Cardiac muscle cell (in vitro differentiated cells and primary cell): Measurements from ENCODE around the gene FAM168A. TPM values are rescaled to one million over a fixed set of nuclear protein-coding genes. Genes with fewer than 3 reads are reported as not detected.

Source experiments
- DNase-seq, 2 donors: peaks; one replicate each; pipeline versions ENCODE4 v3.0.0 to v3.0.0-alpha.2; 2010 to 2017; ENCODE audit warnings: low read depth in 1 of 2, low spot score in 1 of 2
- H3K27ac ChIP-seq: fragments of 200-600 bp; sonication (generic); 2 replicates; pipeline ENCODE4 v1.5.1; 2016
- H3K27me3 ChIP-seq: fragments of 200-600 bp; sonication (generic); 2 replicates; pipeline ENCODE4 v1.6.0; 2016; ENCODE audit warnings: control low read depth
- H3K36me3 ChIP-seq: fragments of 200-600 bp; sonication (generic); 2 replicates; pipeline ENCODE4 v1.5.1; 2016; ENCODE audit warnings: control low read depth
- H3K4me1 ChIP-seq: fragments of 200-600 bp; sonication (generic); 2 replicates; pipeline ENCODE4 v1.8.1; 2017; ENCODE audit warnings: low read depth, mild to moderate bottlenecking, mixed run types
- H3K4me3 ChIP-seq: fragments of 200-600 bp; sonication (generic); 2 replicates; pipeline ENCODE4 v1.5.1; 2016; ENCODE audit warnings: mild to moderate bottlenecking
- H3K9me3 ChIP-seq: fragments of 200-600 bp; sonication (generic); 2 replicates; pipeline ENCODE4 v1.5.1; 2017; ENCODE audit warnings: low read depth, mild to moderate bottlenecking, control low read depth
- polyA plus RNA-seq: library from polyadenylated mRNA; unstranded; fragments of >200 nt; fragmentation: Nextera tagmentation; extraction: Ambion mirVana; gene quantifications from 2 replicates; pipeline ENCODE4 v1.2.1, GENCODE V29; 2016
- total RNA-seq: library from RNA; depleted of rRNA; stranded (reverse); fragments of >200 nt; gene quantifications from 2 replicates; pipeline ENCODE4 v1.2.3, GENCODE V29; 2016
- TF ChIP-seq, protein P1 (sequence below): IDR thresholded peaks from 2 replicates; pipeline ENCODE4 v1.5.1; 2012; ENCODE audit warnings: low read depth, mild to moderate bottlenecking, low read length

The FAM168A gene
- total and polyA plus RNA-seq, 2 experiments from 2014 or later = 9.7 to 32.4 TPM

GRCh38 chr11:73591743-73592142 lies 6.2 kb downstream of the FAM168A start:
- H3K36me3 ChIP-seq = no peaks in the 10 kb centered on the region
- H3K9me3 ChIP-seq = no peaks in the 10 kb centered on the region
- H3K4me1 ChIP-seq = peaks cover 9% of the 10 kb centered on the region
- no peak for DNase-seq
- TF ChIP-seq, protein P1, sequence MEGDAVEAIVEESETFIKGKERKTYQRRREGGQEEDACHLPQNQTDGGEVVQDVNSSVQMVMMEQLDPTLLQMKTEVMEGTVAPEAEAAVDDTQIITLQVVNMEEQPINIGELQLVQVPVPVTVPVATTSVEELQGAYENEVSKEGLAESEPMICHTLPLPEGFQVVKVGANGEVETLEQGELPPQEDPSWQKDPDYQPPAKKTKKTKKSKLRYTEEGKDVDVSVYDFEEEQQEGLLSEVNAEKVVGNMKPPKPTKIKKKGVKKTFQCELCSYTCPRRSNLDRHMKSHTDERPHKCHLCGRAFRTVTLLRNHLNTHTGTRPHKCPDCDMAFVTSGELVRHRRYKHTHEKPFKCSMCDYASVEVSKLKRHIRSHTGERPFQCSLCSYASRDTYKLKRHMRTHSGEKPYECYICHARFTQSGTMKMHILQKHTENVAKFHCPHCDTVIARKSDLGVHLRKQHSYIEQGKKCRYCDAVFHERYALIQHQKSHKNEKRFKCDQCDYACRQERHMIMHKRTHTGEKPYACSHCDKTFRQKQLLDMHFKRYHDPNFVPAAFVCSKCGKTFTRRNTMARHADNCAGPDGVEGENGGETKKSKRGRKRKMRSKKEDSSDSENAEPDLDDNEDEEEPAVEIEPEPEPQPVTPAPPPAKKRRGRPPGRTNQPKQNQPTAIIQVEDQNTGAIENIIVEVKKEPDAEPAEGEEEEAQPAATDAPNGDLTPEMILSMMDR = no peak
- no peak overlapping the region for H3K4me3 ChIP-seq
- H3K27ac ChIP-seq = no peak overlapping the region
- H3K27me3 ChIP-seq = no peaks in the 10 kb centered on the region

DNA sequence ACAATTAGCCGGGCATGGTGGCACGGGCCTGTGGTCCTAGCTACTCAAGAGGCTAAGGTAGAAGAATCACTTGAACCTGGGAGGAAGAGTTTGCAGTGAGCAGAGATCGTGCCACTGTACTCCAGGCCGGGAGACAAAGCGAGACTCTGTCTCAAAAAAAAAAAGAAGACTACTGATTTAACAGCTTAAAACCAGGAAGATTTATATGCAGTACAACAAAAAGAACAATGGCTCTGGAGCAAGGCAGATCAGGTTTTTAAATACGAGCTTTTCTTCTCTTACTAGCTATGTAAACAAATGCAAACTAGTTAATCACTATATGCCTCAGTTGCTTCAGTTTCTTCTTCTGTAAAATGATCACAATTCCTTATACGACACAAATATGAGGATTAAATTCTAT lies 6.9 kb downstream of the FAM168A start:
- H3K27me3 ChIP-seq = no peaks in the 10 kb centered on the region
- no peak overlapping the region for H3K27ac ChIP-seq
- H3K9me3 ChIP-seq = no peaks in the 10 kb centered on the region
- H3K4me3 ChIP-seq = no peak overlapping the region
- TF ChIP-seq, protein P1 = no peak
- H3K36me3 ChIP-seq = no peaks in the 10 kb centered on the region
- peaks cover 3% of the 10 kb centered on the region for H3K4me1 ChIP-seq
- DNase-seq = no peak

- DNase-seq = no peak
- TF ChIP-seq, protein P1 = no peak
Measured at GRCh38 chr11:73586791-73587190, 11.1 kb downstream of the FAM168A start.

GRCh38 chr11:73585834-73586575 lies 11.9 kb downstream of the FAM168A start:
- TF ChIP-seq, protein P1 = no peak
- H3K4me1 ChIP-seq = no peaks in the 10 kb centered on the region
- H3K36me3 ChIP-seq = no peaks in the 10 kb centered on the region
- no peaks in the 10 kb centered on the region for H3K9me3 ChIP-seq
- no peak overlapping the region for H3K4me3 ChIP-seq
- no peak for DNase-seq
- H3K27me3 ChIP-seq = no peaks in the 10 kb centered on the region
- no peak overlapping the region for H3K27ac ChIP-seq

More at GRCh38 chr11:73586791-73587190, 11.1 kb downstream of the FAM168A start:
- H3K4me1 ChIP-seq = no peaks in the 10 kb centered on the region
- H3K27ac ChIP-seq = no peak overlapping the region
- H3K36me3 ChIP-seq = no peaks in the 10 kb centered on the region
- no peak overlapping the region for H3K4me3 ChIP-seq
- no peaks in the 10 kb centered on the region for H3K9me3 ChIP-seq
- no peaks in the 10 kb centered on the region for H3K27me3 ChIP-seq

DNA sequence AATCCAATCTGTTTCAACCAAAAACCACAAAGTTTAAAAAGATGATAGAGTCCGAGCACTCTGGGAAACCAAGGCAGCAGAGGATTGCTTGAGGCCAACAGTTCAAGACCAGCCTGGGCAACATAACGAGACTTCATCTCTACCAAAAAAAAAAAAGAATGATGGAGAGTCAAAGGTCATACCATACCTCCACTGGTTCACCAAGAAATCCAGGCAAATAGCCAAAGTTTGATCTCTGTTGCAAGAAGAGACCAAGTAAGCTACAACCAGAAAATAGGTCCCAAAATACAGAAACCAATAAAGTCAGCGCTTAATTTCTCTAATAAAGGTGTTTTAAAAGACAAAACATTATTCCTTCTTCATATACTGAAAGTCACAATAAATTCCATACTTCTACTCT lies 13.1 kb downstream of the FAM168A start:
- Histone ChIP-seq H3K9me3 (no peaks in the 10 kb centered on the region), H3K4me3 (no peak overlapping the region), H3K27ac (no peak overlapping the region), H3K36me3 (no peaks in the 10 kb centered on the region), H3K4me1 (no peaks in the 10 kb centered on the region), H3K27me3 (no peaks in the 10 kb centered on the region)
- no peak for DNase-seq
- TF ChIP-seq, protein P1 = no peak
